Muscle of leg (tissue), 11 donors: ENCODE data around the gene EP400. TPM values are rescaled to one million over a fixed set of nuclear protein-coding genes. Genes with fewer than 3 reads are reported as not detected.

Experiments
- DNase-seq: peaks from one replicate; pipeline ENCODE4 v3.0.0; 2013
- H3K27ac ChIP-seq: one replicate; pipeline ENCODE4 v1.5.1; 2013; ENCODE audit warnings: mild to moderate bottlenecking, low read length, control low read depth
- H3K27me3 ChIP-seq: one replicate; pipeline ENCODE4 v1.6.1; 2013; ENCODE audit warnings: low read length; ENCODE audit not compliant: control insufficient read depth, insufficient read depth
- H3K36me3 ChIP-seq: one replicate; pipeline ENCODE4 v1.6.1; 2013; ENCODE audit warnings: low read length; ENCODE audit not compliant: control insufficient read depth, insufficient read depth
- H3K4me1 ChIP-seq: one replicate; pipeline ENCODE4 v1.6.1; 2013; ENCODE audit warnings: low read length; ENCODE audit not compliant: control insufficient read depth, insufficient read depth
- H3K4me3 ChIP-seq: one replicate; pipeline ENCODE4 v1.5.1; 2013; ENCODE audit warnings: low read length, control low read depth
- H3K9me3 ChIP-seq: replicated peaks from 2 replicates; pipeline ENCODE4 v1.6.1; 2013; ENCODE audit warnings: low read depth, low read length; ENCODE audit not compliant: control insufficient read depth
- WGBS: methylation state at CpG from one replicate; pipeline ENCODE4 v1.1.5; 2013; ENCODE audit warnings: missing lambda C conversion rate; ENCODE audit not compliant: insufficient coverage; 5-methylcytosine and 5-hydroxymethylcytosine counted together
- polyA plus RNA-seq, 8 donors: library from polyadenylated mRNA; unstranded; fragments of 120-200 nt; gene quantifications; one replicate each; pipeline versions ENCODE4 v1.2.1 to v1.2.3, GENCODE V29; 2013; ENCODE audit warnings: inconsistent platforms in 1 of 8, low replicate concordance in 1 of 8; ENCODE audit not compliant: insufficient read length in 8 of 8, insufficient read depth in 1 of 8
- total RNA-seq: library from RNA; stranded (reverse); fragments of 120-200 nt; gene quantifications from one replicate; pipeline ENCODE4 v1.2.4, GENCODE V29; 2013

Gene EP400
- total and polyA plus RNA-seq, 9 donors: 9.0 to 30.5 (median 22.7) TPM

DNA sequence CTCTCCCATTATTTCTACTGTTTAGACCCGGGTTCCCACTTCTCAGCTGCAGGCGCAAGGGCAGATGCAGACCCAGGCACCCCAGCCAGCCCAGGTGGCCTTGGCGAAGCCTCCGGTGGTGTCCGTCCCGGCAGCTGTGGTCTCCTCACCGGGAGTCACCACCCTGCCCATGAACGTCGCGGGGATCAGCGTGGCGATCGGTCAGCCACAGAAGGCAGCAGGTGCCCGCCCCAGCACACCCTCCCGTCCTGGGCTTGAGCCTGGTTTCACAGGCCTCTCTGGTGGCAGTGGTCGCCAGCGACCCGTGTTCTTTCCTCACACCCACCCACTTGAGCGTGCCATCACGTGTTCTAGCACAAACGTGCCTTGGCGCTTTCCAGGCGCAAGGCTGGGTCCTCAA, 117.0 kb downstream of the EP400 start:
- DNase-seq: no peak
- Histone ChIP-seq H3K4me3 (no peak overlapping the region), H3K27ac (no peak overlapping the region), H3K27me3 (no peaks in the 10 kb centered on the region), H3K36me3 (peaks cover 77% of the 10 kb centered on the region), H3K4me1 (peaks cover 6% of the 10 kb centered on the region), H3K9me3 (no peaks in the 10 kb centered on the region)
- WGBS: 91% methylated on average over 18 of the region's 23 CpGs

DNA sequence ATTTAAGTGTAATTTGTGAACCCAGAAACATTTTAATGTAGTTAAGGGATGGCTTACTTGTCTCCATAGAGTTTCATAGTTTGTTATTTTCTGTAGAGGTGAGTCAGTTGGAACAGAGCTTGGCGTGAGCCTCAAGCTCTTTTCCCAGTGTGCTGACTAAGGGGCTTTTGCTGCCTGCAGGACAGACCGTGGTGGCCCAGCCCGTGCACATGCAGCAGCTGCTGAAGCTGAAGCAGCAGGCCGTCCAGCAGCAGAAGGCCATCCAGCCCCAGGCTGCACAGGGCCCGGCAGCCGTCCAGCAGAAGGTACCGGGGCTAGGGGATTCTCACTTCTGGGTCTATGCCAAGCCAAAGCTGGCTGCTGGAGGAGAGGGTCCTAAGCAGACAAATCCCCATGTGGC, 117.4 kb downstream of the EP400 start:
- peaks cover 74% of the 10 kb centered on the region for H3K36me3 ChIP-seq
- no peak overlapping the region for H3K4me3 ChIP-seq
- H3K9me3 ChIP-seq: no peaks in the 10 kb centered on the region
- no peaks in the 10 kb centered on the region for H3K27me3 ChIP-seq
- DNase-seq: no peak
- H3K4me1 ChIP-seq: peaks cover 6% of the 10 kb centered on the region
- H3K27ac ChIP-seq: no peak overlapping the region
- WGBS: 75% methylated on average over 7 of the region's 7 CpGs

DNA sequence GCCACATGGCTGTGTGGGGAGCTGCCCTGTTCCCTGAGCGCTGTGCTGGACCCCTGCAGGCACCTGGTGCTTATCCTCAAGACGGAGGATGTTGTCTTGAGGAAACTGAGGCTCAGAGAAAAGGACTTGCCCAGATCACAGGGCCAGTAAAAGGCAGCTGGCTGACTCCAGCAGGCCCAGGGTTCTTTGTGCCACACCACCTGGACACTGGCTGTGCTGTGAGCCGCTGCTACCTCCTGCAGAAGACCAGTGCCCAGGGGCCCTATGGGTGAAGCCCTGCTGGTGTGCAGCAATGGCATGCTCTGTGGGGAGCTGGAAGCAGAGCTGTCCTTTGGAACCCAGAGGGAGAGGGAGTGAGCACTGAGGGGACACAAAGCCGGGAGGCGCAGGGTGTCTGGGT, 118.5 kb downstream of the EP400 start:
- Histone ChIP-seq H3K27me3 (no peaks in the 10 kb centered on the region), H3K4me3 (no peak overlapping the region), H3K27ac (no peak overlapping the region), H3K9me3 (no peaks in the 10 kb centered on the region), H3K4me1 (peaks cover 6% of the 10 kb centered on the region), H3K36me3 (peaks cover 63% of the 10 kb centered on the region)
- WGBS: 92% methylated on average over 5 of the region's 5 CpGs
- DNase-seq: no peak

DNA sequence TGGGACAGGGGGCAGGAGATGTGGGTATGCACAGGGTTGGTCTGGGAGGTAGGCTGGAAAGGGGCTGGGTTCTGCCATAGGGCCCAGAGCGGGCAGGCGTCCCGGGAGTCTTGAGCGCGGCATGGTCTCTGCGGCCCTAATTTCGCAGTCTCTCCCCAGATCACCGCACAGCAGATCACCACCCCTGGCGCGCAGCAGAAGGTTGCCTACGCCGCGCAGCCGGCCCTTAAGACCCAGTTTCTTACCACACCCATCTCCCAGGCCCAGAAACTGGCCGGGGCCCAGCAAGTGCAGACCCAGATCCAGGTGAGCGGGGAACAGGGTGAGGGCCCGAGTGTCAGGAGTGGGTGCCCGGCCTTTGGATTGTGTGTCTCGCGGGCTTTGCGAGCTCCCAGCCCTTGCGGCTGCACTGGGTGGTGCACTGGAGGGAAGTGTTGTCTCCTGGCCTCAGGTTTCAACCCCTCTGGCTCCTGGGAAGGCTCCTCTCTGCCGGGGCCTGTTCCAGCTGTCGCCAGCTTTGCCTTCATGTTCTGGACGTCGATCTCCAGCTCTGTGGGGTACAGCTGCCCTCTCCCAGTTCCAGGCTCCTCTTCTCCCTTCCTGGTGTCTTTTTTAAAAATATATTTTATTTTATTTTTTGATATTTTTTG, 119.7 kb downstream of the EP400 start:
- no peaks in the 10 kb centered on the region for H3K27me3 ChIP-seq
- no peaks in the 10 kb centered on the region for H3K9me3 ChIP-seq
- H3K4me3 ChIP-seq: no peak overlapping the region
- no peak overlapping the region for H3K27ac ChIP-seq
- WGBS: 93% methylated on average over 13 of the region's 26 CpGs
- DNase-seq: no peak
- peaks cover 60% of the 10 kb centered on the region for H3K36me3 ChIP-seq
- peaks cover 6% of the 10 kb centered on the region for H3K4me1 ChIP-seq

DNA sequence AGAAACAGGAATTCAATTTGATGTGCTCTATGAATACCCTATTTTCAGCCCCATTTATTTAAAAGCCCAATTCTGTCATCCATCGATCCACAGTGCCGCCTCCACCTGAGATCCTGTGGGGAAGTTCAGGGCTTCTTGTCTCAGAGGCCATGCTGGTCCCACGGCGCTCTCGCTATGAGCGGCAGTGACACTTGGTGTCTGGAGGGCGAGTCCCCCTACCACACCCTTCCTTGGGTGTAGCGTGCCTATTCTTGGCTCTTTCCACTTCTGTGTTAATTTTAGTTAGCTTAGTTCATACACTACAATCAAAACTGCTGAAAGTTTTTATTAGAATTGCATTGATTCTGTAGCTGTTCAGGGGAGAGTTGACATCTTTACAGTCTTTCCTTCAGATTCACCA, 120.6 kb downstream of the EP400 start:
- Histone ChIP-seq H3K36me3 (peaks cover 60% of the 10 kb centered on the region), H3K27ac (no peak overlapping the region), H3K4me3 (no peak overlapping the region), H3K27me3 (no peaks in the 10 kb centered on the region), H3K9me3 (no peaks in the 10 kb centered on the region), H3K4me1 (peaks cover 6% of the 10 kb centered on the region)
- DNase-seq: no peak
- no CpG with 5 or more reads among the region's 8 CpGs for WGBS

DNA sequence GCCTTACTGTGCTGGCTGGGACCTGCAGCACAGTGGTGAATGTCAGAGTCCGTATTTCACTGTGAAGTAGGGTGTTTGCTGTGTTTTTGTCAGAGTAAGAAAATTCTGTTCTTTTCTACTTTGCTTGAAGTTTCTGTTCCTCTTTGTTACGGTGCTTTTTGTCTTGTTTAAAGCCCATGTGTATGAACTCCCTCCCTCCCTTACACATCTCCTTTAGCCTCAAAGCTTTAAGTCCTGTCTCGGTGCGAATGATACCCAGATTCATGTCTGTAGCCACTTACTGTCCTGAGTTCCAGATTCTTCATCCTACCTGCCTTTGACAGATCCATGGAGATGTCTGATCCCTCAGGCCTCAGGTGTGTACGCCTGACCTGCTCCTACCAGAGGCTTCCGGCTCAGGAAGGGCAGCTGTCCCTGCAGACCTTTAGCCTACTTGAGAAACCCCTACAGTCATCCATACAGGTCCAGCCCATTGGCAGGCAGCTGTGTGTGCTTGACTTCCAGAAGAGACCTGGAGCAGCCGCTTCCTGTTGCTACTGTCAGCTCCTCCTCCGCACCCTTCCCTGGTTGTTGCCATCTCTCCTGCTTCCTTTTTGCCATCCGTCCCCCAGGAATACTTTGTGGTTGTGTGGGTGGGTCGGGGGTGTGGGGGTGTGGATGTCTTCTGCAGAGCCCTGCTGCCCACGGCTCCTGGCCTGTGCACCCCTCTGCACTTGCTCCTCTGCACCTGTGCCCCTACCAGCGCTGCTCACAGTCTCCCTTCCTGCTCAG, 121.5 kb downstream of the EP400 start:
- Histone ChIP-seq H3K4me1 (peaks cover 6% of the 10 kb centered on the region), H3K9me3 (no peaks in the 10 kb centered on the region), H3K4me3 (no peak overlapping the region), H3K27me3 (no peaks in the 10 kb centered on the region), H3K27ac (no peak overlapping the region), H3K36me3 (peaks cover 61% of the 10 kb centered on the region)
- DNase-seq: no peak
- 80% methylated on average over 5 of the region's 12 CpGs for WGBS

DNA sequence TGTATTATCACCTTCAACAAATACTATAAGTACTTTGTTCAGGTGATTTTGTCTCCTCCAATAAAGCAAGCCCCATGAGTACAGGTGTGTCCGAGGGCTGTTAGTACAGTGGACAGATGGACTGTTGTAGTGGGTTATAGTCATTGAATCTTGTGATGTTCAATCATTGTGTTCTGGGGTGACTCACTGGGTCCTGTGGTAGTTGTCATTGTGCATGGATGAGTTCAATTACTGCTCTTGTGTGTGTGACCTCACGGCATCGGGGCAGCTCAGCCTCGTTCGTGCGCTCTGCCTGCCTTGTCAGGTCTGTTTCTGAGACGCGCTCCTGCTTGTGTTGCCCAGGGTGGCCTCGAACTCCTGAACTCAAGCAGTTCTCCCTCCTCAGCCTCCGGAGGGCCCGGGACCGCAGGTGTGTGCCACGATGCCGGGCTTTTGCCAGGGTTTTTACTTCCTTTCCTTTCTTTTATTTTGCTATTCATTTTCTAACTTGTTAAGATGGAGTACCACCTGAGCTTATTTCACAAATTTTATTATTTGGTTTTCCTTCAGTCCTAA, 122.2 kb downstream of the EP400 start:
- Histone ChIP-seq H3K36me3 (peaks cover 62% of the 10 kb centered on the region), H3K9me3 (no peaks in the 10 kb centered on the region), H3K27ac (no peak overlapping the region), H3K27me3 (no peaks in the 10 kb centered on the region), H3K4me3 (no peak overlapping the region), H3K4me1 (peaks cover 6% of the 10 kb centered on the region)
- WGBS: 83% methylated on average over 10 of the region's 14 CpGs
- no peak for DNase-seq

DNA sequence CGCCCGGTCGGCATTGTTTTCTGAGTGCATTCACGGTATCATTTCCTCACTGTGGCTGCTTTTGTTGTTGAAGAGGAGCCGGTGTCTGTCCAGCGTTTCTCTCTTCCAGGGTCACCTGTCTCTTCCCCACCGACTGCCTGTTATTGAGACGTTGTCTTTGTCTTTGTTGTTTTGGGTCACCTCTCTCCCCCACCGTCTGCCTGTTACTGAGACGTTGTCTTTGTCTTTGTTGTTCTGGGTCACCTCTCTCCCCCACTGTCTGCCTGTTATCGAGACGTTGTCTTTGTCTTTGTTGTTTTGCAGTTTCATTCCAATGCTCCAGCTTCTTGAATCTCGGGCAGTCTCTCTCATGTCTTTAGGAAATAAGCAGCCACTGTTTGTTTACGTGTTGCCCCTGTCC, 124.5 kb downstream of the EP400 start:
- no peak overlapping the region for H3K4me3 ChIP-seq
- H3K36me3 ChIP-seq: peaks cover 62% of the 10 kb centered on the region
- H3K9me3 ChIP-seq: no peaks in the 10 kb centered on the region
- no peak overlapping the region for H3K27ac ChIP-seq
- peaks cover 6% of the 10 kb centered on the region for H3K4me1 ChIP-seq
- 92% methylated on average over 13 of the region's 14 CpGs for WGBS
- no peaks in the 10 kb centered on the region for H3K27me3 ChIP-seq
- no peak for DNase-seq

DNA sequence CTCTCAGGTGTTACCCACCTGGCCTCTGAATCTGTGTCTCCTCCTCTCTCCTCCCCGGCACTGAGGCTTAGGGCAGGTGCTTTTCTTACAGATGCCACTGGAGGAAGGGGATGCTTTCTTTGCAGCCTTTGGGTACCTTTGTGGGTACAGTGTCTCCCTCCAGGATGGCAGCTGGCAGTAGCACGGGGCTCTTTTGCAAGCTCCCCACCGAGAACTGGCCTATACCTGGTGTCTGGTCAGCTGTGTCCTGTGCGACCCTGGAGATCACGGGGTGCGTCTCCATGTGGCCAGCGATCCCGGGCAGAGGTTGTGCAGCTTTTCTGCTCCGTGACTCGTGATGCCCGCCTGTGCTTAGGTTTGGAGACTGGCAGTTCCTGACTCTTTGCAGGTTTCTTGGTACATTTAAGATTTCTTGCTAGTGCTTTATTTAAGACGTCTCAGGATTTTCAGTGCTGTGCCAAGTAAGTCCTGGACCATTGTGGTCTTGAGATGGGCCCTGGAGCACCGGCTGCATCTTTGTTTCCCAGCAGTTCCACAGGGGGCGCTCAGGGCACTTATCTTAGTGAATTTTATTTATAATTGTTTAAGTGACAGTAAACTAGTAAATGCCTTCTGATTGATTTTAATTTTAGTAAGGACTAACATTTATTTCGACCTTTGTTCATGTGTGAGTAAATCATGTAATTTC, 125.4 kb downstream of the EP400 start:
- Histone ChIP-seq H3K27me3 (no peaks in the 10 kb centered on the region), H3K27ac (no peak overlapping the region), H3K9me3 (no peaks in the 10 kb centered on the region), H3K4me1 (no peaks in the 10 kb centered on the region), H3K36me3 (peaks cover 54% of the 10 kb centered on the region), H3K4me3 (no peak overlapping the region)
- 92% methylated on average over 11 of the region's 15 CpGs for WGBS
- no peak for DNase-seq
